ENCODE data around the gene SOS1.
"Not testable (repeated sequence)": the region's sequence is repeated elsewhere in the genome, so short reads cannot be mapped to it uniquely, and the experiment has no call there.

SOS1 gene

DNA sequence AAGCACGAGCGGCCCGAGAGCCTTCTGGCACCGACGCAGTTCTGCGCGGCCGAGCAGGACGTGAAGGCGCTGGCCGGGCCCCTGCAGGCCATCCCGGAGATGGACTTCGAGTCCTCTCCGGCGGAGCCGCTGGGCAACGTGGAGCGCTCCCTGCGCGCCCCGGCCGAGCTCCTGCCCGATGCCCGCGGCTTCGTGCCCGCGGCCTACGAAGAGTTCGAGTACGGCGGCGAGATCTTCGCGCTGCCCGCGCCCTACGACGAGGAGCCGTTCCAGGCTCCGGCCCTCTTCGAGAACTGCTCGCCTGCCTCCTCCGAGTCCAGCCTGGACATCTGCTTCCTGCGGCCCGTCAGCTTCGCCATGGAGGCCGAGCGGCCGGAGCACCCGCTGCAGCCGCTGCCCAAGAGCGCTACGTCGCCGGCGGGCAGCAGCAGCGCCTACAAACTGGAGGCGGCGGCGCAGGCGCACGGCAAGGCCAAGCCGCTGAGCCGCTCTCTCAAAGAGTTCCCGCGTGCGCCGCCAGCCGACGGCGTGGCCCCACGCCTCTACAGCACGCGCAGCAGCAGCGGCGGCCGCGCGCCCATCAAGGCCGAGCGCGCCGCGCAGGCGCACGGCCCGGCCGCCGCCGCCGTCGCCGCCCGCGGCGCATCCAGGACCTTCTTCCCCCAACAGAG lies 160.8 kb downstream of the SOS1 start:
- FAIRE-seq: no peak

DNA sequence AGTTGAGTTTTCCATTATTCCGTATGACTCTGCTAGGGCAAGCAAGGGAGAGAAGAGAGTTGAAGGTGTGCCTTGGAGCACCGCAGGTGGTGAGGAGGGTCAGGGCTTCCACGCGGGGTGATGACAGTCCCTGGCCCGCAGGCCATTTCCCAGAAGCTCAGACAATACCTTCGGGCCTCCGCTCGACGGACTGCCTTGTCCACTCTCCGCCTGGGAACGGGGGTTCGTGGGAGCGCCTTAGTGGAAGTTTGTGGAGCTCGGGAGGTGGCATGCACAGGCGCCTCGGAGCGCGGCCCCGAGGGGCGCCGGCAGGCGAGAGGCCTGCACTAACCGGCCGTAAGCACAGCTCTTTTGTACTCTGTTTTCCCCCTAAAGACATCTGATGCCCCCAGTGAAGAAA lies 161.4 kb downstream of the SOS1 start:
- FAIRE-seq: no peak

DNA sequence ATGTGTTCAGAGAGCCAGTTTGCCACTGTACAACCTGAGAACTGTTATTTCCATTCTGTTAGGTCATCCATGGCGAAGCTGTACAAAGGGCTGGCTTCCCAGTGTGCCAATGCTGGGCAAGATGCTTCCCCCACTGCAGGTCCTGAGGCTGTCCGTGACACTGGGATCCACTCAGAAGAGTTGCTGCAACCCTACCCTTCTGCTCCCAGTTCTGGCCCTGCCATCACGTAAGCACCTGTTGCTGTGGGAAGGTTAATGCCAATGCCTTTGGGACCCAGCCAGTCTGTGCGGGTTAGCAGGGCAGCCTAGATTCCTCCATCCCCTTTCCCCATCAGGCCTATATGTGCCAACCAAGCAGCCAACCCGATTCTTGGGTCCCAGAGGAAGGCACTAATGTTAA lies 162.9 kb downstream of the SOS1 start:
- no peak for FAIRE-seq

DNA sequence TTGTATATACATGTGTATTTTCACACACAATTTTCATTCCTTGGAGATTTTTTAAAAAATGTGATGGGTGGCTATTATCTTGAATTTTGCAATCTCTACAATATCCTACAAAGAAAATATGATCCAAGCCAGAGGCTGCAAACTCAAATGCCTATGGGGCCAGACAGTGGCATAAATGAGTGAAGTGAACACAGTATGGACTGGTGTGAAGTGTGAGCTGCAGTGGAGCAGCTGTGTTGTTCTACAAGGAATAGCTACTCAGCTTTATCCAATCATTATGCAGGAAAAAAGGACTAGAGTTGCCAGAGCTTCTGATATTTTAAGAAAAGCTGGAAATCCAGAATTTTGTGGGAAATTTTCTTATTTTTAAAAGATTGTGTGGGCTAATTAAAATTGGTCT lies 169.1 kb downstream of the SOS1 start:
- no peak for FAIRE-seq

DNA sequence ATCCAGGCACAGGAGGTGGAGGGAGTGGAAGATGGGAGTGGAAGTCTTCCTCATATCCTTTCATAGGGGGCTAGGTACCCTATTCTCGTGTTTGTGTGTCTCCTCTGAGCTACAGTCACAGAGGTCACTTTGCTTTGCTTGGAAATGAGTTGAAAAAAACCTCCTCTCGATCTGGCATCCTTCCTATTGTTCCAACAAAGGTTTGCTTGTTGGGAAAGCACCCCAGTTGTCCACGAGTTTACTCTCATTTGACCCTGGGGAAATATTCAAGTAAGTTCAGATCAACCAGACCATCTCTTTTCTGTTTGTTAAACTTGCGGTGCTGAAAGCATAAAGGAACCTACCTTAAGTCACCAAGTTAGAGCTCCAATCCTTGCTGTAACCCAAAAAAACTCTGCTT lies 171.9 kb downstream of the SOS1 start:
- FAIRE-seq: no peak

DNA sequence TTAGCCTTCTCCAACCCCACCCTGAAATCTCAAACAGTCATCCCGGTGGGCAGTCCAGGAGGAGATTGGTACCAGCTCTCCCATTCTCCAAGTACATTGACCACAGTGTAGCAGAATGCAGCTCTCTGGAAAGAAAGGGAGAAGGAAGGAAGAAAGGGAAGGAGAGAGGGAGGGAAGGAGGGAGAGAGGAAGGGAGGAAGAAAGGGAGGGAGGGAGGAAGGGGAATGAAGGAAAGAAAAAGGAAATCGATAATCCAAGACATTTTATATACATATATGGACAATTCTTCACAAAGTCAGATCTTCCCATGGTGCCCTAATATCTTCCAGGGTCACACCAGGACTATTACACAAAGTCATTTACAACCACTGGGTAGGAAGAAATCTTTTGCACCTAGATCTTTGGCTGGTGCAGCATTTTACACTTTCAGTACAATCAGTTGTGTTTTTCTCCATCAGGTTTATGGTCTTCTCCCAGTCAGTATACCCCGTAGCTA lies 172.4 kb downstream of the SOS1 start:
- no peak for FAIRE-seq

DNA sequence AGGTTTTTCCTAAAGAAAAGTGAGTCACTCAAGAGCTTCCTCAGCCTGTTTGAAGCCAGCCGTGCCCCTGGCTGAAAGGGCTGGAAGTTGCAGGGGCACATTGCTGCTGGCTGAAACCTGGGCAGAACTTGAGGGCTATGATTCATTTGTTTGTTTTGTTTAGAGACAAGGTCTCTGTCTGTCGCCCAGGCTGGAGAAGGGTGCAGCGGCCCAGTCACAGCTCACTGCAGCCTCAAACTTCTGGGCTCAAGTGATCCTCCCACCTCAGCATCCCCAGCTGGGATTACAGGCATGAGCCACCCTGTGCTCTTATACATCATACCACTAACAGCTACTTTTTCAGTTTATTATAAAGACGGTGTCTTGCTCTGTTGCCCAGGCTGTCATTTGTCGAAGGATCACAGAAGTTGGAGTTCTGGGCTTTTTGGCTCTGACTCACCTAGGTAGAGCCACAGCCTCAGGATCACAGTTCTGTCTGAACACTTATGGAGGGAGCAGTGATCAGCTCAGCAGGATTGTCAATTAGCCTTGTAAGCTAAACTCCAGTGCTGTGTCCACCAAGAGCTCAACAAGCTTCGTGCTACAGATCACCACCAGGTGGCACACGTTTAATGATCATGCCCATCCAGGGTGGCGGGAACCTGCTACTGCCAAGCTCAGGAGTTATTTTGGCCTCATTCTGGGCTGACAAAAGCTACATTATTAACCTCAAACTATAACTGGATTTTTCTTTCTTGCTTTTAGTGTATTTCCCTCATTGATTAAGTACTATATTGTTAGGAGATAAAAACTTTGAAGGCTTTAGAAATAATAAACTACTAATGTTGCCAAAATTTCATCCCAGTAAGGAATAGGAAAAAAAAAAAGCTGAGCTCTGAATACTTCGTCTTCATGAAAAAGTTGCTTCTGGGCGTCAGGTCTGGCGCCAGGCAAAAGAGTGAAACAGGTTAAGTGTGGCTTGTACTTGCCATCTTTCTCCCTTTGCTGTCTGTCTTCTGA lies 173.3 kb downstream of the SOS1 start:
- peak; percentile 75 for FAIRE-seq

DNA sequence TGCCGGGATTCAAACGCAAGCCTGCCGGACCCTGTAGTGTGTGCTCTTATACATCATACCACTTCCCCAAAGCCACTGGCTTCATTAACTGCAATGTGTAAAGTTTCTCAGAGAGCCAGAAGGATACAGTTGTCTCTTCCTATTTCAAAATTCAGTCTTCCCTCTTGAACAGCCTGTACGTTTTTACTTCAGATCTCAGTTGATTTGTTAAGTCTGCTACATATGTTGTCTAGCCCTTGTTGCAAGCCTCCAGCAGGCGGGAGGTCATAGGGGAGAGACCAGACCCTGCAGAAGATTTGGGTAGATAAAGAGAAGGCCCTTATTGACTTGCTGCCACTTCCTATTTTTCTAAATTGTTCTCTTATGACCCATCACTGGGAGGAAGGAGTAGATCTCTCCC lies 174.9 kb downstream of the SOS1 start:
- FAIRE-seq: no peak

DNA sequence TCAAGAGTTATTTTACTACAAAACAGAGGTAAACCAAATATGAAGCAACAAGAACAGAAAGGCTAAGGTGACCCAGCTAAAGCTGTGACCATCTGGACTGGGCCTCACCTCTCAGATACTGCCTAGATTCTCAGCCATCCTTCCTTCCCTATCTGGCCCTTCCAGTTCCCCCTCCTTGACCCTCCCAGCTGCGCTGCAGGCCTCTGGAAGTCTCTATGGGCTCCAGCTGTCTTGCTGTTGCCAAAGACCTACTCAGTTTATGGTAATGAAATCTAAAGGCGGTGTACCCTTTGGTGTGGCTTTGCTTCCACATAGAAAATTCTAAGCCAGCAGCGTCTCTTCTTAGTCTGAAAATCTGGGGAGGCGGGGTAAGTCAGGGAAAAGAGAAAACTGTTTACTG lies 175.5 kb downstream of the SOS1 start:
- FAIRE-seq: no peak

DNA sequence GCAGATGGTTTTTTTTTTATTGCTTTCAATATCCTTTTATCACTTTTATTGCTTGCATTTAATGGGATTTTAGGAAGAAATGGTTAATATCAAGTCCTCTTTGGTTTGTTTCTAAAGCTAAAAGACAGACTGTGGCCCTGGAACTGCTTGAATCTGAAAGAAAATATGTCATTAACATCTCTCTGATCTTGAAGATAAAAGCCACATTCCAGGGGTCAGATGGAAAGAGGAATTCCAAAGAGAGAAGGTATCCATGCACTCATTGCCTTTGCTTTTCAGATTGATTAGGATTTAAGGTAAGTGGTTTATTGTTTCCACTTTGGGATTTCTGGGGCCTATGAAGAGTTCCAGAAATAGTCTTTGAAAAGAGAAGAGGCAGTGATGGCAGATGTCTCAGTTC lies 177.1 kb downstream of the SOS1 start:
- no peak for FAIRE-seq

DNA sequence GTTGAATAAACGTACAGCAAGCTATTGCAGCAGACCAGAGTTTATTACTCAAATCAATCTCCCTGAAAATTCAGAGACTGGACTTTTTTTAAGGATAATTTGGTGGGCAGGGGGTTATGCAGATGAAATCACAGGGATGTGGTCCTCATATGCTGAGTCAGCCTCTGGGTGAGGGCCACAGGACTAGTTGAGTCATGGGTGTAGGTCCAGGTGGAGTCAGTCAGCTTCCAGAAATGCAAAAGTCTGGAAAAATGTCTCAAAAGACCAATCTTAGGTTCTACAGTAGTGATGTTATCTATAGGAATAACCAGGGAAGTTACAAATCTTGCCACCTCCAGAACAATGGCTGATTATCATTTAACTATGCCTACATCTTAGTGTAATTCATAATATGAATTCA lies 180.1 kb downstream of the SOS1 start:
- FAIRE-seq: no peak

DNA sequence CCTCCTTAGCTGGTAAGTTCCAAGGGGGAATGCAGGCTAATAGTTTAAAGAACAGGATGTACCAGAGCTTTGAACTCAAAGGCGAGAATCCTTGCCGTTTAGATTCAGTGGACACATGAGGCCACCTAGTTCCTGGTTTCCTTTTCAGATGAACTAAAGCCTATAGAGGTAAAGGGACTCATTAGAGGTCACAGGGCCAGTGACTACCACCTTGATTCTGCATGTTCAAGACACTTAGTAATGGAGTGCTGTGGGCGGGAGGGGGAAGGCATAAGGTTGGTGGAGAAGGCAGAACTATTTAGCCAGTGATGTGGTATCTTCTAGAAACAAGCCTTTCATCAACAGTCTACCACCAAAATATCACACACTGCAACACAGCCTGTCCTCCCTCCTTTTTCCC lies 183.3 kb downstream of the SOS1 start:
- no peak for FAIRE-seq

DNA sequence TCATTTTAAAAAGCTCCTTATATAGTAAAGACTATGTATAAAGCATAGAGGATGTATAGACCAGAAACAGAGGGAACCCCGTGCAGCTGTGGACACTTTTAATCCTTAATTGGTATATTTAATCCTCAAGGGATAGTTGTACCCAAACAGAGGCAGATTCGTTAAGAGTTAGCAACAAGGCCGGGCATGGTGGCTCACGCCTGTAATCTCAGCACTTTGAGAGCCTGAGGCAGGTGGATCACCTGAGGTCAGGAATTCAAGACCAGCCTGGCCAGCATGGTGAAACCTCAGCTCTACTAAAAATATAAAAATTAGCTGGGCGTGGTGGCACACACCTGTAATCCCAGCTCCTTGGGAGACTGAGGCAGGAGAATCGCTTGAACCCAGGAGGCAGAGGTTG lies 184.3 kb downstream of the SOS1 start:
- FAIRE-seq: not testable (repeated sequence)

DNA sequence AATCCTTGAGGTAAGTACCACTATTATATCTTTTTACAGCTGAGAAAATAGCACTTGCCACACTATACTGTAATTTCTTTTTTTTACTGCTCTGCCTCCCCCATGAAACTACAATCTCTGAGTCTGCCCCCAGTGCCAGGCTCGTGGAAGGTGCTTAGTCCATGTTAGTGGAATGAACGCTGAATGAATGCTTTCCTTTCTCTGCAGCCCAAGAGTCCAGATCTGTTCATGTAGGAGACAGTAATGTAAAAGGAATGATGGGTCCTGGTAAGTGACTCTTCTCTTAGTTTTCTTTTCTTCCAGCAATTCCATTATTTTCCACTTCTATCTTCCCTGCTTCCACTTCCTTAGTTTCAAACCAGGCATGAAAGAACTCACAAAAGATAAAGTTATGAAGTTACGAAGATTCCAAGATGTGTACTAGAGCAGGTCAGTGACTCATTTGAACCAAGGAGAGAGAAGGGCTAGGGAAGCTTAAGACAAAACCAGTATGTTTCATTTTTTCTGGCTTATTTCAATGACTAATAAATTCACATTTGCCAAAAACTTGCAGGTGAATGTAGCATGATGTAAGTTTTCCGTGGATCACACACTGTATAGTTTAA lies 185.2 kb downstream of the SOS1 start:
- FAIRE-seq: no peak

DNA sequence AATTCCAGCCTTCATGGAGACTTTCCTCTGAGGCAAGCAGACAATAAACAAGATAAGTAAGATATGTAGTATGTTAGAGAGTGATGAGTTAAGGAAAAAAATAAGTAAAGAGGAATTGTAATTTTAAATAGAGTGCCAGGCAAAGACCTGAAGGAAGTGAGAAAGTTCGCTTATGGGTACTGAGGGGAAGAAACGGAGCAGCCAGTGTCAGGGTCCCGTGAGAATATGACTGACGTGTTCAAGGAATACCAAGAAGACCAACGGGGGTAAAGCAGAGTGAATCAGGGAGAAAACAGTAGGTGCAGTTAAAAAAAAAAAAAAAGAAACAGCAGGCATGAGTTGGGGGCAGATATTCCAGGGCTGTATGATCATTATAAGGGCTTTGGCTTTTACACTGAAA lies 186.1 kb downstream of the SOS1 start:
- FAIRE-seq: no peak

DNA sequence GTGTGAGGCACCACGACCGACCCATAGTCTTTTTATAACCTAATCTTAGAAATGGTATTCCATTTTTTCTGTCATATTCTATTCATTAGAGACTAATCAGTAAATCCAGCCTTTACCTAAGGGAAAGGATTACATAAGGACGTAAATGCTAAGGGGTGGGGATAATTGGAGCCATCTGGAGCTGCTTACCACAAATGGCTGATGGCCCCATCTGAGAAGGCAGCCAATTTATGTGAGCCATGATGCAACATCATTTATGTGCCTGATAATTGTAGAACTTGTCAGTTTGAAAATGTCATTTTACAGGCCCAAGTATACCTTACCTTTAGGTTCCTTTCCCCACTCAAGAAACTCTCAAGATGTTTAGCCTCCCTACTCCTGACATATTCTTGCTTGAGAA lies 187.2 kb downstream of the SOS1 start:
- FAIRE-seq: no peak

DNA sequence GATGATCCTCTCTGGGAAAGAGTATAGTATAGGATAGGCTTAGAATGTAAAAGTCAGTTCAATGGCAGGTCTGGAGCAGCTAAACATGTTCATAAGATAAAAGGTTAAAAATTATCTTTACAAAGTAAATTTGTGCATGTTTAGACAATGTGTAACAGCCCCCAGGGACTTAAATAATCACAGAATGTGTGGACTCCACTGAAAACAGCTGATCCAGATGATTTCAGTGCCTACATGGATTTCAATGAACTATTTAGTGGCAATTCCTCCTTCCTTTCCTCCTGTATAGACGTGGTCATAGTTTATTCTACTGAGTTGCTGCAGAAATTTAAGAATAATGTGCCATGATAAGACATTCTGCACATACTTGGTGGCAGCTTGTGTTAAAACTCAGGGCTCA lies 188.3 kb downstream of the SOS1 start:
- no peak for FAIRE-seq
